ENCODE measurements around the gene BCDIN3D. TPM values are rescaled to one million over a fixed set of nuclear protein-coding genes. Genes with fewer than 3 reads are reported as not detected.

The BCDIN3D gene
- total RNA-seq, 1 donor from 2014 or later = 3.6 TPM

DNA sequence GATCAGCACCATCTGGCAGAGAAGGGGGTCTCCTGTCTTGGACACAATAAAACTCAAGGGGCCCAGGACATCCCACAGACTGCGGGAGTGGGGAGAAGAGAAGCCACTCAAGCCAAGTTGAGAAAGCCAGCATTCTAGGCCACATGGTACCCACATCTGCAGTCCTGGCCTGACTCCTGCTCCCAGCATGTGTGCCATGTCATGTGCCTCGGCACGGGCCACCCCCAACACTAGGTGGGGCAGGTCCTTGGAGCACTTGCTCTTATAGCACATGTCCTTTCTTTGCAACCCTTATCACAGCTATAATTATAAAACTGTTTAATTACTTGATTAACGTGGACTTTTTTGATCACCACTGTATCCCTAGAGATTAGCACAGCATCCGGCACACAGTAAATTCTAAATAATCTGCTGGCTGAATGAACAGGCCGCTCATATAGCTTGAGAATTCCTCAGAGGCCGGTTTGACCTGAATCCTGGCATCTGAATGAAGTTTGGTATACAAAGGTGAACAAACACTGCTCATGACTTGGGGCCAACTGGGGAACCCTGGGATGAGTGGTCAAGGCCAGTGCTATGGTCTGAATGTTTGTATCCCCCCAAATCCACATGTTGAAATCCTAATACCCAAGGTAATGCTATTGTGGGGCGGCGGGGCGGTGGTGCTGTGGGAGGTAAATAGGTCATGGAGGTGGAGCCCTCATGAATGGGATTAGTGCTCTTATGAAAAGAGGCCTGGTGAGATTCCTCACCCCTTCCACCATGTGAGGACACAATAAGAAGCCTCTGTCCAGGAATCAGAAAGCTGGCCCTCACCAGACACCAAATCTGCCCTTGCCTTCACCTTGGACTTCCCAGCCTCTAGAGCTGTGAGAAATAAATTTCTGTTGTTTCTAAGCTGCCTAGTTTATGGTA, 21.3 kb downstream of the BCDIN3D start:
- no peak for DNase-seq (ENCODE audit: low spot score)

DNA sequence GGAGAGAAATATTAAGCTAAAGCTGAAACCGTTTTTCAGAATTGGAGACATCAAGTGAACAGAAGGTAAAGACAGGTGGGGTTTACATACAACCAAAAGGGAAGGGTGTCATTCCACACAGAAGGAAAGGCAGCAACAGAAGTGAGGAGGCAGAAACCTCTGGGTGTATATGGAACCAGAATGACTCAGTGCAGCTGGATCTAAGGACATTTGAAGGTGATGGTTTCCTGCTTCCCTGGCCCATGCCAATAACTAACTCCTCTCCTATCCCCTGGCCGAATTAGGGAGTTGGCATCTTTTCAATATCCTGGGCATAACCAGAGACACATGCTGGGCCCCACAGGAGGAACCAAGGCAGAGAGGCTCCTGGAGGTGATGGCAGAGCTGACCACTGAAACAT, 23.1 kb downstream of the BCDIN3D start:
- DNase-seq (ENCODE audit: low spot score) = no peak

DNA sequence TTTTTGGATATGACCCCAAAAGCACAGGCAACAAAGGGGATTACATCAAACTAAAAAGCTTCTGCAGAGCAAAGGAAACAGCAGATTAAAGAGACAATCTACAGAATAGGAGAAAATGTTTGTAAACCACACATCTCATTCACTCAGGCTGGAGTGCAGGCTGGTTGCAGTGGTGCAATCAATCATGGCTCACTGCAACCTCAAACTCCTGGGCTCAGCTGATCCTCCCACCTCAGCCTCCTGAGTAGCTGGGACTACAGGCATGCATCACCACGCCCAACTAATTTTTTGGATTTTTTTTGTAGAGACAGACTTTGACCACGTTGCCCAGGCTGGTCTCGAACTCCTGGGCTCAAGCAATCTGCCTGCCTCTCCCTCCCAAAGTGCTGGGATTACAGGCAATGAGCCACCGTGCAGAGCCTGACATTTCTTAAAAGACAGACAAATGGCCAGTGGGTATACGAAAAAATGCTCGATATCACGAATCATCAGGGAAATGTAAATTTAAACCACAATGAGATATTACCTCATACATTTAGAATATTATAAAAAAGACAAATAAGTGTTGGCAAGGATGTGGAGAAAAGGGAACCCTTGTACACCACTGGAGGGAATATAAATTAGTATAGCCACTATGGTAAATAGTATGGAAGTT, 24.5 kb downstream of the BCDIN3D start:
- no peak for DNase-seq (ENCODE audit: low spot score)

DNA sequence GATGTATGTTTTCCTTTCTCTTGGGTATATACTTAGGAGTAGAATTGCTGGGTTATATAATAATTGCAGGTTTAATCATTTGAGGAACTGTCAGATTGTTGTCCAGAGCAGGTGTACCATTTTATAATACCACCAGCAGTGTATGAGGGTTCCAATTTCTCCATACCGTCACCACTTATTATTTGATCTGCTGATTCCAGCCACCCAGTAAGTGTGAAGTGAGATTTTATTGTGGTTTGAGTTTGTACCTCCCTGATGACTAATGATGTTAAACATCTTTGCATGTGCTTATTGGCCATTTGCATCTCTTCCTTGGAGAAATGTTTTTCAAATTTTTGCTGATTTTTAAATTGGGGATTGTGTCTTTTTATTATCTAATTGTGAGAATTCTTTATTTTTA, 29.8 kb downstream of the BCDIN3D start:
- no peak for DNase-seq (ENCODE audit: low spot score)

DNA sequence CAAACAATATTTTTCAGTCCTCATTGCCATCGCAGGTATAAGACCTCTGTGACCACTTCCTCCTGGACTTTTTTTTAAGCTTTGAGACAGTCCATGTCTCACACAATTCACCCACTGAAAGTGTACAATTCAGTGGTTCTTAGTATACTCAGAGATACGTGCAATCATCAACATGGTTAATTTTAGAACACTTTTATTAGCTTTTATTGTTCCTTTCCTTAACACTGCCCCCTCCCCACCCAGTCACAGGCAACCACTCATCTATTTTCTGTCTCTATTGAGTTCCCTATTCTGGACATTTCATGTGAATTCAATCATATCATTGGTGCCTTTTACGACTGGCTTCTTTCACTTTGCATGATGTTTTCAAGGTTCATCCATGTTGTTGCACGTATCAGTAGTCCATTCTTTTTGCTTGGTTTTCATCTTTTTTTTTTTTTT, 30.9 kb downstream of the BCDIN3D start:
- no peak for DNase-seq (ENCODE audit: low spot score)

DNA sequence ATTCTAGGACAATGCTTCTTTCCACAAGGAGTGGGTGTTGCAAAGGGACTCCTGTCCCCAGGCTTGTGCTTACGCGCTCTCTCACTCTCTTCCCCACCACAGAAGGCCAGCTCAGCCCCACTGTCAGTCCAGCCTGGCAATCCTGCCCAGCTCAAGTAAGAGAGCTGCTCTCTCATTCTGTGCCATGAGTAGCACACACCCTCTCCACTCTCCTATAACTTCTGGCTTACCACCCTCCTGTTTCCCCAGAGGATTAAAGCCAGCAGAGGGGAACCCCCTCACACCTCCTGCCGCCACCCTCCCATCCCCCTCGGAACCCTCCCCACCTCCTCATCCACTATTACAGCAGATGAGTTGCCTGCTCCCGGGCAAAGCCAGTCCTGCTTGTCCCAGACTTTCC, 31.8 kb downstream of the BCDIN3D start:
- no peak for DNase-seq (ENCODE audit: low spot score)

DNA sequence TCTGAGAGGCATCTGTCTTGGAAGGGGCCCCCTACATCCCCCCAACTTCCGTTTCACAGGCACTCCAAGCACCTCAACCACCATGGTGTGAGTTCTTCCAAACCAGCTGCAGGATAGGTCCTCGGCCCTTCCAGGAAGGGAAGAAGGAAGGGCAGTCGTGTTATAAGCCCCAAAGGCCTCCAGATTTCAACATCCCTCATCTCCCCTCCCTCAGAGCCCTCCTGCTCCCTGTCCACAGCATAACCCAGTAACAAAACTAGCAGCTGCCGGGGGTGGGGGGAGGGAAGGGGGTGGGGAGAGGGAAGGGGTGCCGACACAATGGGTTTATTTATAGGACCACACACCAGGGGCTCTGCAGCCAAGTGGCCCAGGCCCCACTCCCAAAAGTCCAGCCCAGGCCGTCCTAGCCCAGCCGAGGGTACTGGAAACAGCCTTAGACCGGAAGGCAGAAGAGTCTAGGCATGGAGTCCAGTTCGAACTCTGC, 33.0 kb downstream of the BCDIN3D start:
- no peak for DNase-seq (ENCODE audit: low spot score)

DNA sequence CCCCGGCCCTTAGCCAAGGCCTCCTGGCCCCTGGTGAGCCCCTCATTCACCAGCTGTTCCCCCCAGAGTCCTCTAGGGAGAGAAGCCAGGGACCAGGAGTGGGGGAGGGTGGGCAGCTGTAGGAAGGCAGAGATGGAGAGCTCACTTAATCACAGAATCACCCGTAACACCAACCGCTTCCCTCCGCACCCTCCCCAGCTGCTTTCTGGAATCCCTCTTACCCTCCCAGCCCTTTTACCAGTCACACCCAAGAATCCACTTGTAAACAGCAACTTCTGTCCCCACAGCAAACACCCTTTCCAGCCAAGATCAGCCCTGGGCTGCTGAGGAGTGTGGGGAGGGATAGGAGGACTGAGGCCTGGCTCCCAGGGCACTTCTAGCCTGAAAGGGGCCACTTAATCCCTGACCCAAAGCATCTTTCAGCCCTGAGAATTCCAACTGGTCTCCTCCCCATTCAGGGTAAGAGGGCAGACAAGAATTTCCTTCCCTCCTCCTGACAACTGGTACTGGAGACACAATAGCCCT, 33.5 kb downstream of the BCDIN3D start:
- peak; percentile 81 for DNase-seq (ENCODE audit: low spot score)

DNA sequence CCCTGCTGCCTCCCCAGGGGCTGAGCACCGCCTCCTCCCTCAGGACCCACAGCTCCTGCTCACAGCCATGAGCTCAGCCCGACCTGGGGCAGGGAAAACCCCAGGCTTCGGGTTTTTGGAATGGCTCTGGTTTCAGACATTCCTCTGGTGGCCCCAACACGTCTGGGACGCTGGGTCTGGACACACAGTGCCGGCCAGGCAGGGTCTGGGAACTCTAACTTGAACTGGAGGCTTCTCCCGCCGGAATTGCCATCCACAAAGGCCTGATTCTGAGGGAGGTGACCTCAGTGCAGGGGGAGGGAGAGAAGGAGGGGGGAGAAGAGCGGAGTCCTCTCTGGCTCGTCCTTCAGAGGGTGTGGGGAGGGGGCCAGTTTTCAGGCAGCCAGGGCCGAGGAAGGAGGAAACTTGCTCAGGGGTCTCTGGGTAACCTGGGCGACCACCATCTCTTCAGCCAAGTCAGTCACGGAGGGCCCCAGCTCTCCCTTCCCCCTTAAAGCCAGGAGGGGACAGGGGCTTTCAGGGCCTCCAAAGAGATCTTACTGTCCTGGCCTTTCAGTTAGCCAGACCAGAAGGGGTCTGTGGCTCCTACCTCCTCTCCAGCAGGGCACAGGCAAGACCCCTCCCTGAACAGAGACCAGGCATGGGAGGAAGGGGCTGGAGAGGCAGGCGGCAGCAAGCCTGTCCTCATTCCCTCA, 34.1 kb downstream of the BCDIN3D start:
- peak; percentile 69 for DNase-seq (ENCODE audit: low spot score)

DNA sequence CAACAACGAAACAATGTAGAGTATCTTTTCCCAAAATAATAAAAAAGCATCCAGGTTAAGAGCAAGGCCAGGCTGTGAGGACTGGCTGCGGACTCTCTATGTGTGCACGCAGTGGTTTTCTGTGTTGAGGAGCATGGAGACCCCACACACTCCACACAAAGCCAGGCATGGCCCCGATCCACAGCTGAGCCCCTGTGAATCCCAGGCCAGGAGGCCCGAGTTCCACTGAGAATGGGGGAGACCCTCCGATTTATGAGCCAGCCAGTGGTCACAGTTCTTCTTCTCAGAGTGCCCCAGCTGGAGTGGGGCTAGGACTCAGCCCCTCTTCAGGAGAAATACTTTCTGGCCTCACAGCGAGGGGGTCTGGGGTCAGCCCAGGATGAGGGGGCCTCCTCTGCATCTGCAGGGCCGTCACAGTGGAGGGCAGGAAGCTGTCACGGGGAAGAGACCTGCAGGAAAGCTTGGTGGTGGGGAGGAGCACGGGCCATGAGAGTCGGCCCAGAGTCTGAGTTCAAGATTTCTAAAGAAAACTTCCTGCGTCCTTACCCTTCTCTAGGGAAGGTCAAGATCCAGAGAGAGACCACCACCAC, 34.8 kb downstream of the BCDIN3D start:
- DNase-seq (ENCODE audit: low spot score) = no peak

DNA sequence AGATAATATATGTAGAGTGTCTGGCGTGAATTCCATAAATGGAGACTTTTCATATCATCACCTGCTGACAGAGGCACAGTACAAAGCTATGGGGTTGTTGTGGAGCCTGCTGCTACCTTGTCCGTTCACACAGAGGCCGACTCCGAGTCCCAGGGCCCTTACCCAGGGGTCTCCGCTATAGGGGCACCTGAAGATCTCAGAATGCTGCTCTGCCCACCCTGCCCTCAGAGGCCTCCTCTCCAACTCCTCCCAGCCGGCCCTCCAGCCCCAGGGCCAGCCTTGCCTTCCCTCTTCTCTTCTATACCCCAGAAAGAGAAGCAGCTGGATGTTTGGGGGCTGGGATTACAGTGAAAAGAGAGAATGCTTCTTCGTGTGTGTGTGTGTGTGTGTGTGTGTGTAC, 36.0 kb downstream of the BCDIN3D start:
- DNase-seq (ENCODE audit: low spot score) = no peak

DNA sequence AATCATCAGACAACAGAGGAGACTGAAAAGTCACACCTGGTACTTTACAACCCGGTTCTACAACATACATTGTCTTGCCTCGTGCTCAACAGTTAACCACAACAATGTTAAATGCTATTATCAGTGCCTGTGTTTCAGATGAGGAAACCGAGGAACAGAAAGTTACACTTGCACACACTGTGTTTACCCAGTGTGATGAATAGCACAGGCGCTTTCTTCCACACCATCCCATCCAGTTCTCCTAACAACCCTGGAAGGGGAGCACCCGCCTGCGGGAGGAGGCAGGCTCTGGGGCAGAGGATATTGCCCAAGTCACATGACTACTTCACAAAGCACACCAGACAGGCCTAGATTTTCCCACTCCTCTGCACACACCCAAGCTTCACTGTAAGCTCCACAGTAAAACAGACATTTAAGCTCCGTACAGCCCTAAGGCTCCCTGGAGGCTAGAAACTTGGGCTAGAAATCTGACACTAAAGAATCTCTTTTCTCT, 36.5 kb downstream of the BCDIN3D start:
- DNase-seq (ENCODE audit: low spot score) = peak; percentile 42

DNA sequence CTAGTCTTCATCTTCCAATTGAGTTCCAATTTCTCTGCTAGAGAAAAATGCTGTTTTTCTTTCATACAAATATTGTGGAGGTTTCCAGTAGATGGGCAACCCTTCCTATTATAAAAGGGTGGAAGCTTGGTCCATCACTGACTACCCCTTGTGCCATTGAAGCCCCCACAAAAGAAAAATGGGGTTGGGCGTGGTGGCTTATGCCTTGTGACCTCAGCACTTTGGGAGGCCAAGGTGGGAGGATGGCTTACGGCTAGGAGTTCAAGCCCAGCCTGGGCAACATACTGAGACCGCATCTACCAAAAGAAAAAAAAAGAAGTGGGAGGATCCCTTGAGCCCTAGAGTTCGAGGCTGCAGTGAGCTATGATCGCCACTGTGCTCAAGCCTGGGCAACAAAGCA, 37.5 kb downstream of the BCDIN3D start:
- no peak for DNase-seq (ENCODE audit: low spot score)

DNA sequence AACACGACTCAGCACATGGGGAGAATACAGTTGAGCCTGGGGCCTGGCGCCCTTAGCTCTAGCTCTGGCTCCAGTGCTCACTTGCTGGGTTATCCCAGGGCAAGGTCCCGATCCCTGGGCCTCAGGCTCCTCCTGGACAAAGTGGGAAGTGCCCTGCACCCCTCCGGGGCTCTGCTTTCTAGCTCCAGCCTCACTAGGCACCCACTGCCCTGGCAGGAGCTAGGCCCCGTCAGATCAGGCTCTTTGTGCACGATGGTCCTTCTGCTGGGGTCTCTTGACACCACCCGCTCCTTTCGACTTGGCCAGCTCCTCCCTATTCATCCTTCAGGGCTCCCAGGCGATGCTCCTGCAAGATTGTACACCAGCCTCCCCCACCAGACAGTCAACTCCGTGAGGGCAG, 38.1 kb downstream of the BCDIN3D start:
- DNase-seq (ENCODE audit: low spot score) = no peak

DNA sequence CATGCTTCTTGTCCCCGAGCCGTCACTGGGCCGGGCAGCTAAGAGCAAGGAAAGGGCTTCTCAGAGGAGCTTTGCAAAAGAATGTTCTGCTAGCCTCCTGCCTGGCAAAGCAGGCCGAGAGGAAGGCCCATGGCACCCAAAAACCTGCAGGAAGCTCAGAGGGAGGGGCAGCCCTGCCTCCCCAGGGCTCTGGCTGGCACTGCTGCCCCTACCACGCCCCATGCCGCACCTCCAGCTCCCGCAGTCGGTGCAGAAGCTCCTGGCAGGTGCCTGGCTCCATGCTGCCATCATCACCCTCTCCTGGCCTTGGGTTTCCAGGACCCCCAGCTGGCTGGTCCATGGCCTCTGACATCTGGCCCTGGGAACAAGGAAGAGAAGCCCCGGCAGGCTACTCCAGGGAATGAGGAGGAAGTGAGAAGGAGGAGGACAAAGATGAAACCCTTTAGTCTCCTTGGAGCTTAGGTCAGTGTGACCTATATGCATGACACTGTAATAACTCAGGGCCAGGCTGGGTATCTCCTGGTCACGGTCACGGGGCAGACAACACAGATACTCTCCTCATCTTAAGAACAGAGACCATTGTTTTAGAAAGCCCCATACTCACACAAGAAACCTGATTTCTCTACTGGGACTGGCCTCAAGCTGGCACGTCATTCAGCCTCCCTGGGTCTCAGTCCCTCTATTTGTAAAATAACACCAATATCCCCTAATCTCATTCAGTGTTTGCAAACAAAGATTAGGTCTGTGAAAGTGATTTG, 39.0 kb downstream of the BCDIN3D start:
- no peak for DNase-seq (ENCODE audit: low spot score)

DNA sequence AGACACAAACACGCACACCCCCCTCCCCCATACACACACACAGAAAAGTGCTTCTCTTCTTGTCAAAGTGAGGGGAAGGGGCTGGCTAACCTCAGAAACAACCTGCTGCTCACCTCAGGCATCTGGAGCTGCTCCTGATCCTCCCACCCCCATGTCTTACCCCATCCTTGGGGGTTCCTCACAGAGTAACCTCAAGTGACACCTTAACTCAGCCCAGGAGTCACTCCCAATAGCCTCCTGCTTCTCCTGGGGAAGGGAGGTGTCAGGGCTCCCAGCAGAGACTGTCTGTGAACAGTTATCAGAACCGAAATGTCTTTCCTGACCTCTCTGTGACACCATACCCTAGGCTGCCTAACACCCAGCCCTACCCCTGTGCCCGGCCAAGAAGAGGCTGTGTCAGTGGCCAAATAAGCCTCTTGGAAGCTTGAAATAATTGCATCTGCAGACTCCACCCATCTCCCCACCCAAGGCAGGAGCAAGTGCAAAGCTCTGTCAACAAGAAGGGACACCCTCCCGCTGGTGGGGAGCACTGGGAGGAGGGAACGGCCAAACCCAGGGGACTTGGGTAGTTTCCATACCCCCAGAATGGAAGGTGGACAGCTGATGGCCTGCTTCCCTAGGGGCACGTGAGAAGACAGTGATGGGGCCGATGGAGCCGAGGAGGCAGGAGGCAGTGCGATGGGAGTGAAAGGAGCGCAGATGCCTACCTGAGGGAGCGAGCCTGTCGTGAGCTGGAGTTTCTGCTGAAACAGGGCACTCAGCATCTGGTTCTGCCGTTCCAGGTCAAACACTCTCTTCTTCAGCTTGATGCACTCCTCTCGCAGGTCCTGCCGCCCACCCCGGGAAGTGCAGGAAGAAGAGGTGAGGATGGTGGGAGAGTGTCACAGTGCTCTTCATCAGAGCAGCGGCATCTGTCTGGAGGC, 41.5 kb downstream of the BCDIN3D start:
- no peak for DNase-seq (ENCODE audit: low spot score)

DNA sequence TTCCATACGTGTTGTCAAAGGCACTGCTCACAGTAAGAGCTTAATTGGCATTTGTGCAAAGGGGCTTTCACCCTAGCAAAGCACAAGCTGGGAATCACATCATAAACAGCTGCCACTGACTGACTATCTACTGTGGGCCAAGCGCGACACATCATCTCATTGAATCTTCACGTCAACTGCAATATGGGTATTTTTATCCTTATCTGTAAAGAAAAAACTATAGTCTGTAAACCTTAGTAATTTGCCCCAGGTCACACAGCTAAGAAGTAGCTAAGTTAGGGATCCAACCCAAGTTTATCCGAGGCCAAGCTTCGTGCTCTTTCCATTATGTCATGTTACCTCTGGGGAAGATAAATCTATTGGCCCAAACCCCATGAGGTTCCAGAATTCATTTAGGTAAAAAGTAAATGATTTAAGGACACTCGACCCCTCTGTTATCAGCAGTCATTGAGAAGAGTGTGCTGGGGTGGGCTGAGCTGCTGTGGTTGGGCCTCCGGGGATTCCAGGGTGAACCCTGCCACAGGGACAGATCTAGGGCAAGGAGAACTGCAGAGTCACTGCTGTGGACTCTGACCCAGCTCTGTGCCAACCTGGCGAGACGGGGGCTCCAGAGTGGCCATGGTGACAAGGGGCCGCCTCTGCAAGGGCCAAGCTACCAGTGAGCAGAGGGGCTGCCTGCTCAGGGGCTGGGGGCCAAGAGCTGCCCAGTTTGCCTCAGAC, 42.3 kb downstream of the BCDIN3D start:
- no peak for DNase-seq (ENCODE audit: low spot score)

DNA sequence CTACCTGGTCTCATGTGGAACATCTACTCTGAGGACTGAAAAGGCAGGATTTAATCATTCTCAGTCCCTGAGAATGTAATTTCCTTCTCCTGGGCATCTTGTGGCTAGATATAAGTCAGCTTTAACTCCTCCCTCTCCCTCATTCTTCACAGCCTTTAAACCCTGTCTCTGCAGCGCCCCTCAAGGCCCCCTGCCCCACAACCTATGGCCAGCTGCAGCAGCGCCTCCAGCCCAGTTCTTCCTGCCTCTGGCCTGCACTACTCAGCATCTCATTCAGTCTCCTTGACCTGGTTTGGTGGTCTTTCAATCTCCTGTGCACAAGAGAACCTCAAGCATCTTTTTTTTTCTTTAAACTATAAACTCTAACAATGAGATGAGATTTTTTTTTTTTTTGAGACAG, 44.0 kb downstream of the BCDIN3D start:
- no peak for DNase-seq (ENCODE audit: low spot score)

DNA sequence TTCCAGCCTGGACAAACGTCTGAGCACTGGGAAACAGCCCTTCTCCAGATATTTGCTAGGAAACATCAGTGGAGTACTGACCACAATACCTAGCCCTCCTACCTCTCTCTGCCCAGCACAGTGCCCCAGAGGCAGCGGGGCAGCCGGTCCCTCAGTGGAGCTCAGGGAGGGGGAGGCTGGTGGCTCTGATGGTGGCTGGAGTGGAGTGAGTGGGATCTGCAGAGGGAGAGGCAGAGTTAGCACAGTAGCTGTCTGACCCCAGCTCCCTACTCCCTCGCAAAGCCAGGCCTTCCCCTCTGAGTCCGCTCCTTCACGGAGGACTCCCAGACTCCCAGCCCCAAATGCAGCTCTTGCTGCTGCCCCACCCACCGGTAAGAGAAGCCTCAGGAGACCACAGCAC, 44.7 kb downstream of the BCDIN3D start:
- no peak for DNase-seq (ENCODE audit: low spot score)
